GM18907 (cell line): Measurements from ENCODE around the gene HBB.

Experiments used
- ATAC-seq: cut with Tn5 transposase; IDR thresholded peaks from one replicate; pipeline ENCODE4 v1.9.1; 2021; ENCODE audit warnings: mild to moderate bottlenecking, moderate library complexity; ENCODE audit not compliant: unreplicated experiment

HBB gene

GRCh38 chr11:5228124-5228523 lies 1.3 kb upstream of the HBB start:
- no peak for ATAC-seq

GRCh38 chr11:5227681-5228080 lies 810 bp upstream of the HBB start:
- no peak for ATAC-seq

DNA sequence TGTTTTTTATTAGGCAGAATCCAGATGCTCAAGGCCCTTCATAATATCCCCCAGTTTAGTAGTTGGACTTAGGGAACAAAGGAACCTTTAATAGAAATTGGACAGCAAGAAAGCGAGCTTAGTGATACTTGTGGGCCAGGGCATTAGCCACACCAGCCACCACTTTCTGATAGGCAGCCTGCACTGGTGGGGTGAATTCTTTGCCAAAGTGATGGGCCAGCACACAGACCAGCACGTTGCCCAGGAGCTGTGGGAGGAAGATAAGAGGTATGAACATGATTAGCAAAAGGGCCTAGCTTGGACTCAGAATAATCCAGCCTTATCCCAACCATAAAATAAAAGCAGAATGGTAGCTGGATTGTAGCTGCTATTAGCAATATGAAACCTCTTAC lies 1.4 kb downstream of the HBB start:
- no peak for ATAC-seq

- no peak for ATAC-seq
Measured at GRCh38 chr11:5224538-5225479, 2.1 kb downstream of the HBB start.

GRCh38 chr11:5223686-5224085 lies 3.2 kb downstream of the HBB start:
- no peak for ATAC-seq

DNA sequence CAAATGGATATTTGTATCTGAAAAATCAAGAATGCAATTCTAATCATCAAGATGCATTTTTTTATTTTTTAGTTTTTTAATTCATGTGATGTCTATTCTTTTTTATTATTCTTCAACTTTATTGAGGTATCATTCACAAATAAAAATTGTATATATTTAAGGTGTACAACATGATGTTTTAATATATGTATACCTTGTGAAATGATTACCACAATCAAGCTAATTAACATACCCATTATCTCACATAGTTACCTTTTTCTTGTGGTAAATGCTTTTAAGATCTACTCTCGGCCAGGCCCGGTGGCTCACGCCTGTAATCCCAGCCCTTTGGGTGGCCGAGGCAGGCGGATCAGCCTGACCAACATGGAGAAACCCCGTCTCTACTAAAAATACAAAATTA lies 3.7 kb downstream of the HBB start:
- ATAC-seq, result no peak

- no peak for ATAC-seq
Measured at GRCh38 chr11:5210376-5210885, 16.4 kb downstream of the HBB start.

- peak; percentile 89 for ATAC-seq
Measured at GRCh38 chr11:5204787-5205186, 22.1 kb downstream of the HBB start.

DNA sequence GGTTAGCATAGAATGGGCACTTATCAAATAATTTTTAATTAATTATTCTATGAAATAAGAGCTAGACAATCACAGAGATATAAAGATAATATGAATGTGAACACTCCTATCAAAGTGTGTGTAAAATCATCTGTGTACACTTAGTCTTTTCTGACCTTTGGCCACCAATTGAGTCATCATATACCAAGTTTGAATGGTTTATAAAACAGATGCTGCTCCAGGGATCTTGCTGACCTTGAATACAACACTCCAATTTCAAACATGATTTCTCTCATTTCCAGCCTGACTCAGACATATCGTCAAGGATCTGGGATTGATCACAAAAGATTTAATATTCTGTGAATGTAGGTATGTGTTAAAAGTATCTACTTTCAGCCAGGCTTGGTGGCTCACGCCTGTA lies 23.5 kb downstream of the HBB start:
- ATAC-seq, result no peak

DNA sequence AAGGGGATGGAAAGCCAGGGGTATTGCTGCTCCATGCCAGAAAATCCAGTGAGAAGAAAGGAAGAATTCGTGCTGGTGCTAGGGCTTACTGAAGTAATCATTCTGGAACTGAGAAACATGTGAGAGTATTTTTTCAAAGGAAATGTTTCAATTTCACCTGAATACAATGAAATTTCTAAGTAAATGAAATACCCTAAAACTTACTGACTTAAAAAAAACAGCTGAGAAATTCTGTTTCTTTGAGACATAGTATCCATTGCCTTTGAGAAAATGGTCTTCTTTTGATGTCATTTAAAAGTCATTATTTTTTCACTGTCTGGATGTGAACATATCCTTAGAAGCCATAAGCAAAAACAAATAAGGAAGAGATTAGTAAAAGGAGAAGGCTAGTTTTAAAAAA lies 26.3 kb downstream of the HBB start, which contains the start of gene OR51V1:
Gene OR51V1 (minus strand): TSS at position 101 of the 400 bp plus-strand sequence. CDS start 0 bp downstream, at position 101.
- ATAC-seq, result no peak

DNA sequence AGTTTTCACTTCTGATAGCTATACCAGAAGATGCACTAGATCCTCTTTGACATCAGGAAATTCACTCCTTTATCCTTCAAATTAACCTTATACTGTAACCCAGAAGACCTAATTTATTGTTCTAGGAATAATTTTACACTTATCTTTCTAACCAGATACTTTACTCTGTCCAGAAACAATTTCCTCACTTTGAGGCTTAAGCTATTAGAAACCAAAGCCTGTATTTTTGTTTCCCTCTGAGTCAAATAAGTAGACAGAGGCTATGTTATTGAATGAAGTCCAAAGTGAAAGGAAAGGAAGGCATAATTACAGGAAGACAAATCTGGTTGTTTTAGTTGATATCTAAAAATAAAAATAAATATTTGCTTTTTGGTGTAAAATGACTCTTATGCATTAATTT lies 28.6 kb downstream of the HBB start:
- ATAC-seq, result no peak

GRCh38 chr11:5197536-5197935 lies 29.3 kb downstream of the HBB start:
- no peak for ATAC-seq

DNA sequence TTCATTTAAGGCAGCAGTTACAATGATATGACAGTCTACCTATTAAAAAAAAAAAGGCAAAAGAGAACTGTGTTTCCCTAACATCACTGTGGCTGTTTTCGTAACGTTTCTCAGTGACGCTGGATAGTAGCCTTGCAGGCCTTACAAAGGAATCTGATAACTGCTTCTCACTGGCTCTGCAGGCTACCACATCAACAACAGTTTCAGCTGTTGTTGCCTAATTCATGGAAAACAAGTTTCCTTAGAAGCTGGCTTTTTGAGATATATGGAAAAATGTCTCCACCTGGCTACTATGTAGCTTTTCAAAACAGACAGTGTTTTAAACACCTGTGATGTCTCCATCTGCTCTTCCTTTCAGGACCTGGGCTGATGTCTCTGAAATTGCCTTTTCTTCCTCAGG lies 30.1 kb downstream of the HBB start:
- ATAC-seq, result no peak

- ATAC-seq, result no peak
Measured at GRCh38 chr11:5196067-5196466, 30.8 kb downstream of the HBB start.

DNA sequence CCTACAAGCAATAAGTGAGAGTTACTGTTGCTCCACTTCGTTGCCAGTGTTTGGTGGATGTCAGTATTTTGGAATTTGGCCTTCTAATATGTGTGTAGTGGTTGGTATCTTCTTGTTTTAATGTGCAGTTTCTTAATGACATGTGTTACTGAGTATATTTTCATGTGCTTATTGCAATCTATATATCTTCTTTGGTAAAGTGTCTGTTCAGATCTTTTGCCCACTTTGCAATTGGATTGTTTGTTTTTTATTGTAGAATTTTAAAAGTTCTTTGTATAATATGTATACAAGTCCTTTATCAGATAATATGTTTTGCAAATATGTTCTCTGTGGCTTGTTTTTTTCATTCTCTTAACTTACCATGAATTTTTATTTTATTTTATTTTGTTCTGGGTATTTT lies 34.1 kb downstream of the HBB start:
- ATAC-seq, result no peak

GRCh38 chr11:5188201-5188600 lies 38.7 kb downstream of the HBB start:
- no peak for ATAC-seq

- ATAC-seq, result no peak
Measured at GRCh38 chr11:5178046-5178837, 48.6 kb downstream of the HBB start.
